Lung (tissue), 12 donors: ENCODE measurements around the gene BMX. TPM values are rescaled to one million over a fixed set of nuclear protein-coding genes. Genes with fewer than 3 reads are reported as not detected.

ENCODE experiments used
- ATAC-seq: fragments of 200-7000 bp; cut with Tn5 transposase; one replicate; pipeline ENCODE4 v1.9.1; 2020; ENCODE audit warnings: moderate number of reproducible peaks; ENCODE audit not compliant: insufficient read depth, low FRiP score
- DNase-seq, 3 donors: peaks; one replicate each; pipeline ENCODE4 v3.0.0-alpha.2; 2013 to 2017
- H3K27ac ChIP-seq, 2 donors: one replicate each; pipeline ENCODE4 v1.5.1; 2013; ENCODE audit warnings: mild to moderate bottlenecking in 2 of 2, moderate library complexity in 2 of 2, control low read depth in 1 of 2, inconsistent platforms in 1 of 2, low read depth in 1 of 2, low read length in 1 of 2
- H3K27me3 ChIP-seq, 3 donors: one replicate each; pipeline ENCODE4 v1.5.1; 2013; ENCODE audit warnings: low read length in 2 of 3; ENCODE audit not compliant: control insufficient read depth in 3 of 3, insufficient read depth in 3 of 3
- H3K36me3 ChIP-seq, 4 donors: one replicate each; pipeline ENCODE4 v1.5.1; 2013; ENCODE audit warnings: low read length in 4 of 4, mild to moderate bottlenecking in 1 of 4, moderate library complexity in 1 of 4; ENCODE audit not compliant: control insufficient read depth in 4 of 4, insufficient read depth in 4 of 4
- H3K4me1 ChIP-seq, 5 donors: one replicate each; pipeline ENCODE4 v1.5.1; 2013; ENCODE audit warnings: low read length in 5 of 5, mild to moderate bottlenecking in 2 of 5, moderate library complexity in 1 of 5; ENCODE audit not compliant: control insufficient read depth in 5 of 5, insufficient read depth in 5 of 5
- H3K4me3 ChIP-seq: one replicate; pipeline ENCODE4 v1.5.1; 2013; ENCODE audit warnings: mild to moderate bottlenecking, control low read depth, moderate library complexity
- H3K9ac ChIP-seq, 2 donors: one replicate each; pipeline ENCODE4 v1.5.1; 2013; ENCODE audit warnings: low read length in 2 of 2, control low read depth in 1 of 2; ENCODE audit not compliant: insufficient read depth in 1 of 2
- H3K9me3 ChIP-seq, 4 donors: one replicate each; pipeline ENCODE4 v1.5.1; 2013; ENCODE audit warnings: low read length in 3 of 4, mild to moderate bottlenecking in 1 of 4, moderate library complexity in 1 of 4; ENCODE audit not compliant: control insufficient read depth in 4 of 4, insufficient read depth in 3 of 4
- CTCF ChIP-seq: IDR thresholded peaks from 2 replicates; pipeline ENCODE4 v1.5.1; 2012; ENCODE audit warnings: mild to moderate bottlenecking; ENCODE audit errors: control extremely low read depth, extremely low read depth
- WGBS, 2 donors: extraction: QIAGEN DNeasy Blood & Tissue Kit; methylation state at CpG; one replicate each; pipeline ENCODE4 v1.1.7; 2013; 5-methylcytosine and 5-hydroxymethylcytosine counted together
- polyA plus RNA-seq, 2 donors: library from polyadenylated mRNA; stranded (reverse); fragments of 200-250 nt; gene quantifications; one replicate each; pipeline ENCODE4 v1.2.1, GENCODE V29; 2013
- total RNA-seq, 2 donors: library from RNA; depleted of rRNA in 1 of 2; stranded (reverse); fragments of >200 nt in 1 of 2; gene quantifications; one replicate each; pipeline ENCODE4 v1.2.1, GENCODE V29; 2014 to 2021
- donor health status: control.
- donor health status: control.
- donor health status: Bipolar disorder and iron deficiency.
- donor health status: healthy.
- donor health status: DM: yes; HTN: yes; CAD: no.

BMX gene
- total and polyA plus RNA-seq, 4 donors, result 1.4 to 4.0 (median 2.5) TPM

DNA sequence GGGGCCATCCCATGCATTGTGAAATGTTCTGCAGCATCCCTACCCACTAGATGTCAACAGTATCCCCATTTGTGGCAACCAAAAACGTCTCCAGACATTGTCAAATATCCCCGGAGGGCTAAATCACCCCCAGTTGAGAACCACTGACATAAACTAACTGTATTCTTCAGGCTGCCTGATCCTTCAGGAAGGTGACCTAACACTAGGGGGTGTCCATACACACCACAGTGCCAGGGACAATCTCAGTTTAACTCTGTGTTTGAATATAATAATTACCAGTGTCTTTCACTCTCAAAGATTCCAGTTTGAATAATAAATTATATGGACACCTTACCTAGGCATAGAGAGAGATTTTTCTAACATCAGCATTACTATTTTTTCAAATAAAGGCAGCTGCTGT, 93.8 kb downstream of the BMX start:
- no peak overlapping the region for H3K9ac ChIP-seq
- 45 to 51% methylated on average over 2 of the region's 2 CpGs for WGBS, 2 donors
- no peaks in the 10 kb centered on the region for H3K9me3 ChIP-seq
- no peaks in the 10 kb centered on the region for H3K4me1 ChIP-seq
- H3K27ac ChIP-seq, result no peak overlapping the region
- H3K4me3 ChIP-seq, result no peak overlapping the region
- H3K36me3 ChIP-seq, result no peaks in the 10 kb centered on the region
- ATAC-seq (no peak), DNase-seq (no peak)
- H3K27me3 ChIP-seq, result peaks cover 0 to 59% (median 48%) of the 10 kb centered on the region in 3 donors
- TF ChIP-seq CTCF, result no peak

- H3K4me1 ChIP-seq, result no peaks in the 10 kb centered on the region
- DNase-seq (no peak), ATAC-seq (no peak)
- no peak overlapping the region for H3K4me3 ChIP-seq
- H3K27me3 ChIP-seq, result peaks cover 0 to 56% (median 52%) of the 10 kb centered on the region in 3 donors
- 71 to 86% methylated on average over 3 of the region's 3 CpGs for WGBS, 2 donors
- no peak overlapping the region for H3K9ac ChIP-seq
- no peaks in the 10 kb centered on the region for H3K36me3 ChIP-seq
- no peak for TF ChIP-seq CTCF
- H3K27ac ChIP-seq, result peak overlapping the region in 1 of 2 donors; percentile 57
- no peaks in the 10 kb centered on the region for H3K9me3 ChIP-seq
Measured at GRCh38 chrX:15598026-15598425, 97.4 kb downstream of the BMX start.

- 77 to 93% methylated on average over 4 of the region's 4 CpGs for WGBS, 2 donors
- no peak overlapping the region for H3K9ac ChIP-seq
- no peak for TF ChIP-seq CTCF
- H3K27me3 ChIP-seq, result peaks cover 0 to 57% (median 52%) of the 10 kb centered on the region in 3 donors
- no peaks in the 10 kb centered on the region for H3K4me1 ChIP-seq
- no peaks in the 10 kb centered on the region for H3K36me3 ChIP-seq
- ATAC-seq (no peak), DNase-seq (no peak)
- no peaks in the 10 kb centered on the region for H3K9me3 ChIP-seq
- no peak overlapping the region for H3K4me3 ChIP-seq
- peak overlapping the region in 1 of 2 donors; percentile 17 for H3K27ac ChIP-seq
Measured at GRCh38 chrX:15599461-15599860, 98.9 kb downstream of the BMX start.

GRCh38 chrX:15600049-15600448, 99.4 kb downstream of the BMX start:
- no peak for TF ChIP-seq CTCF
- no peaks in the 10 kb centered on the region for H3K9me3 ChIP-seq
- DNase-seq (no peak), ATAC-seq (no peak)
- peak overlapping the region in 1 of 2 donors; percentile 21 for H3K27ac ChIP-seq
- H3K4me1 ChIP-seq, result no peaks in the 10 kb centered on the region
- no peak overlapping the region for H3K4me3 ChIP-seq
- peaks cover 0 to 58% (median 52%) of the 10 kb centered on the region in 3 donors for H3K27me3 ChIP-seq
- H3K9ac ChIP-seq, result no peak overlapping the region
- H3K36me3 ChIP-seq, result no peaks in the 10 kb centered on the region
